NCI-H526 treated with DMSO at 0.1 percent for 48 hours (cell line): ENCODE data around the gene SHC2.
"Not testable (repeated sequence)": the region's sequence is repeated elsewhere in the genome, so short reads cannot be mapped to it uniquely, and the experiment has no call there.

Experiments used
- DNase-seq: peaks from one replicate; lab custom pipeline; 2025; lab: John Stamatoyannopoulos, UW

SHC2 gene

DNA sequence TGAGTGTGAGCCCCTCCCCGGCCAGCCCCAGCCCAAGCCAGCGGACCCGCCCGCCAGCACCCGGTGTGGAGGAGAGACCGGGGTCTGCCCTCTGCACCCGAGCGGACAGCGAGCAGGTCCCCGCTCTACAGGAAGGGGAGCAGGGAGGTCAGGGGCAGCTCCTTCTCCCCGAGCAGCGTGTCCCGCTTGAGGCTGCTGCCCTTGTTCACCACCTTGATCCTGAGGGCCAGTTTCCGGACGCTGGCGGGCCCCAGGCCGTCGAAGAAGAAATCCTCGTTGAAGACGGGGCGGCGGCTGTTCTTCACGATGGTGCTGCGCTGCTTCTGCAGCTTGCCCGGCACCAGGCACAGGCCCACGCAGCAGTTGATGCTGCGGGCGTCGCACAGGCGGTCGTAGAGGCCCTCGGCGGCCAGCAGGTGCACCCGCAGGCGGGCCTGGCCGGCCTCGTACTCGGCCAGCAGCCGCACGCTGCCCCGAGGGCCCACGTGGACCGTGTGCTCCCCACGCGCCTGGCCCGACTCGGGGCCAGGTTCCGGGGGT, 53.8 kb downstream of the SHC2 start:
- no peak for DNase-seq

DNA sequence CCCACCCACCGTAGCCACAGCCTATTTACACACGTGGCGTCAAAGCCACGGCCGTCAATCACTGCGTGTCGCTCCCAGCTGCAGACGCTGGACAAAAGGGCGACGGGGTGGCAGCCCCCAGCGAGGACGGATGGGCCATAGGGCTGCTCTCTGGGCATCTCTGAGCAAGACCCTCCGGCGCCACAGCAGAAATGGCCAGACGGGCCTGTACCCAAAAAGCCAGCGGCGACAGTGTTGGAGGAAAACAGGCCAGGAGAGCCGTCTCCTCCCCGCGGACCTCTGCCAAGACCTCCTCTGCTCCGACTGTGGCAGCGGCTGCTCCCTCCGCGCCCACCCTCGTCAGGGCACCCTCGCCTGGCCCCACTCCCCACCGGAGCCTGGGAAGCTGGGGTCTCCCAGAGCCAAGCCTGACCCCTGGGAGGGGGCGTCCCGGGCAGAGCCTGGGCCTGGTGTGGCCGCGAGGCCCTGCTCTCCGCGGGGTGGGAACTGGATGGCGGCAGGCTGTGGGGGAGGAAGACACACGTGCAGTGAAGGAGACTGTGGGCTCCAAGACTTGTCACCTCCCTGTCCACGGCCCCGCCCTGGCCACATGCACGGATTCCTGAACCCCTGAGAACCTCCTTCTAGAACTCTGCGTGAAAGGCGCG, 54.6 kb downstream of the SHC2 start:
- no peak for DNase-seq

DNA sequence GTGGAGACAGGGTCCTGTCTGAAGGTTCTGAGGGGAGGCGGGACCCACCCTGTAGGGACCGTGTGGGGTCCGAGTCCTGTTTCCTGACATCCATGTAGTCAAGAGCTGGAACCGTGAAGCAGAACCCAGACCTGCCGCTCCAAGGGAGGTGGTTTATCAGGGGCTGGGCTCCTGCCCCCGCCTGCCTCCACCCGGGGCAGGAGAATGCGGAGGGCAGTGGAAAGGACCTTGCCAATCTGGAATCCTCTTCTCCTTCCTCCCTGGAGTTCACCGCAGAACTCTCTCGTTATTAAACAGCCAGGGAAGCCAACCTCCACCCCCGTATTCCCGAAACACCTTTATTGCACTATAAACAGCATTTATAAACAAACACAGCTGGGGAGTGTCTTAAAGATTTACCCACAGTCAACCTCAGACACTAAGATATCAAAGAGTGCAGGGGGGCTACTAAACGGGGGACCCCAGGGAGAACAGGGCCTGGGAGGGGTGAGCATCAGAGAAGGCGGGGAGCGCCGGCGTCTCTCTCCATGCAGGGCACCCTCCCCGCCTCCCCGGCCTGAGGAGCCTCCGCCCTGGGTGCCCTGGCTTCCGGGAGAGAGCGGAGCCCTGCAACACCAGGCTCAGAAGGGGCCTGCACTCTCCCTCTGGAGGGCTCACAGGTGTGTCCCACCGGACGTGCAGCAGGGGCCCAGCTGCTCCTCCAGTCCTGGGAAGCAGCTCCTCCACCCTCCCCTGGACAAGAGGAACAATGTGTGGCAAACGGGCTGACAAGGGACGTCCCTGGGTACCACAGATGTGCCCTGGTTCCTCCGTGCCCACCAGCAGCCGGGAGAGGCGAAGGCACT, 55.5 kb downstream of the SHC2 start:
- no peak for DNase-seq

DNA sequence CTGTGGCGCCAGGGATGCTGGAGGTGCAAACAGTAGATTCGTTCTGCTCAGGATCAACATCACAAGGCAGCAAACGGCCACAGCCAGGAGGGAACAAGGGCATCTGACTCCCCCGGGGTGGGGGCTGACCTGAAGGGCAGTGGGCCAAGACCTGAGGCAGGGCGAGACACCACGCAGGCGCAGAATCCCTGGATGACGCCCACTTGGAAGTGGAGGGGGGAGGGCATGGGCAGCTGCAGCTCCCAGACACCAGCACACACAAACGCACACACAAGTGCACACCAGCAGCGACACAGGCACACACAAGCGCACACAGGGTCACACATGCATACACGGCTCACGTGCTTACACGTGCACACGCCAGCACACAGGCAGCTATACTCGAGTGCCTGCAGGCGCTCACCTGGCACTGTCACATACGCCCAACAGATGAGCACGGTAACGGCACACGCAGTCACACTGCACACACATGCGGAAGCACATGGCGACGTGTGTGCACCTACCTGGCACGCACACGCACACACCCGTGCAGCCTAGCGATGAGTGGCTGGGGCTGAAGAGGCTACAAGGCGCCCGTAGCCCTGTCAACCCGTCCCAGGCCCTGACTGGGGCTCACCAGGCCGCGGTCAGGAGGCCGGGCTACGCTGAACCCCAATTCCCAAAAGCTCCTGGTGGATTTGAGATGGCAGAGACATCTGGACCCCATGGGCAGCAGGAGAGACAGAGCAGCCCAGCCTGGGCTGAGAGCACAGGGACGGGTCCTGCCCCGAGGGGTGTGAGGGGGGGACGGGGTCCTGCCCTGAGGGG, 57.4 kb downstream of the SHC2 start:
- DNase-seq, result peak; percentile 59

DNA sequence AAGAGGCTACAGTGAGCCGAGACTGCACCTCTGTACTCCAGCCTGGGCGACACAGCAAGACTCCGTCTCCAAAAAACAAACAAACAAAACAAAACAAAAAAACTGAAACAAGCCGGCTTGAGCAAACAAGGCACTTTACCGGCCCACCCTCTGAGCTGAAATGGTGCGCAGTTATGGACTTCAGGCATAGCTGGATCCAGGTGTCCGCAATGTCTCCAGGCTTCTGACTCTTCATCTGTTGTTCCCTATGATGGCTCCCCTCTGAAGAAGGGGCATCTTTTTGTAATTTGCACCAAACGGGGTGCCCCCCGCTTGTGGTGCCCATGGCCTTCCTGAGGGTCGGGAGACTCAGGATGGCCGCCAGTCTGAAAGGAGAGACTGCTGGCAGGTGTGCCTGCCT, 58.0 kb downstream of the SHC2 start:
- no peak for DNase-seq

DNA sequence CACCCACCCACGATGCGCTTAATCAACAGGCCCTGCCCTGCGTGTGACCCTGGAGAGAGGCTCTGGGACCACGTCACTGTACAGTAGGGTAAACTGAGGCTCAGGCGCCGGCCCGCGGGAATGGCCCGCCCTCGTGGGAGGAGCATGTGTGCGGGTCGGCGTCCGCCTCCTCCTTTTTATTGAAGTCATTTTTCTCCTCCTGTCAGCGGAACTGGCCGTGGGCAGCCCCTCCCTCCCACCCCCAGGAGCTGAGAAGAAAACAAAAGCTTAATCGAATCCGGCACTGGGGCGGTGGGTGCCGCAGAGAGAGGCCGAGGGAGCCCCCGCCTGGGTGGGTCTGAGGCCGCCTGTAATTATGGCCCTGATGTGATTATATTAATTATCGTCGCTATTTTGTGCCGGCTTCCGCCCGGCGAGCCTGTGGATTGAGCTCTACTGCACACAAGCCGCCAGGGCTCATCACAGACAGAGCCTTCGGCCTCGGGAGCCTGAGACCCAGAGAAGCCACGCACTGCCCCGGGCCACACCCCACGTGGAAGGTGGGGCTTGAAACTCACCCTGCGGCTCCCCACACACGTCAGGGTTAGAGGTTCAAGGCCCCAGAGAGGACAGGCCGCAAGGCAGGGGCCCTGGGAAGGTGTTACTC, 58.8 kb downstream of the SHC2 start:
- no peak for DNase-seq

DNA sequence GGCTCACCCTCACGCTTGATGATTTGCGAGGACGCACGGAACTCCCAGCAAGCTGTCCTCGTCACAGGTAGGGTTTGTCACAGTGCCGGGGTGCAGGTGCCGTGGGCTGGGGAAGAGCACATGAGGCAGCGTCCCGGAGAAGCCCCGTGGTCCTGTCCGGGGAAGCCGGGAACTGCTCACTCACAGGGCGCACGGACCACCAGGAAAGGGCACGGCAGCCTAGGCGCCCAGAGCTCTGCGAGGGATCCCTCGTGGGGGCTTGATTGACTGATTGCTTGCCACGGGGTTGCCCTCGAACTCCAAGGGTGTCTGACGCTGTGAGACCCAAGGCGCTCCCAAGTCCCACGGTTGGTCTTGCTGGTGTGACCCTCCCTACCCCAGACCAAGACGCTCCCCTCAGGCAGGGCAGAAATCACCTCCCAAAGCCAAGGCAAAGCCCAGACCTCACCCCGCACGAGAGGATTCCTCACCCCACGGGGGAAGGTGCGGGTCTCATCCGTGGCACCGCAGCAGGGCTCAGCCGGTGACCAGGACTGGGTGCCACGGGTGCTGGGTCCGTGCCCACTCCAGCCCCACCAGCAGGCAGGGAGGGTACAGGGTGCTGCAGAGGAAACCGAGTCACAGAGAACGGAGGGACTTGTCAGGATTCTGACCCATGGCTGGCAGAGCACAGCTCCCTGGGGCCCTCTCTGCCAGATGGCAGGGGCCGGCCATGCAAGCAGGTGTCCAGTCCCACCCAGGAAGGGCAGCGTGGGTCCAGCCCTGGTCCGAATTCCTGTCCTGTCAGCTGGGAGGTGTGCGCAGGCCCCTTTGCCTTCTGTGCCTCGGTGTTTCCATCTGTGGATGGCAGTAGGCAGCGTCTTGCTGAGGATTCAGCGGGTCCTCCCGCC, 59.6 kb downstream of the SHC2 start:
- no peak for DNase-seq

DNA sequence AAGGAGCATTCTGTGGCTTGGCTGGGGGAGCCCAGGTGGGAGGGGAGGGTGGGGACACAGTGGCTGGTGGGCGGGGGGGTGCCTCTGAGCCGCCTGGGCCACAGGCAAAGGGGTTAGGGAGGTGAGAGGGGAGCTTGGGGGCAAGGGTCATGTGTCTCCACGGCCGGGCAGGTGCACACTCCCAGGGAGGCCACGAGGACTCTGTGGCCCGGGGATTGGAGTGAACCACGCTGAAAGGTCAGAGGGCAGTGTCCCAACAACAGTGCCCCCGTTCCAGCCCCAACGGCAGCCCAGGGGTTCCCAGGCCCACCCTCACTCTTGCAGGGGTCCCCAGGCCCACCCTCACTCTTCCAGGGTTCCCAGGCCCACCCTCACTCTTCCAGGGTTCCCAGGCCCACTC, 61.5 kb downstream of the SHC2 start:
- DNase-seq, result no peak

DNA sequence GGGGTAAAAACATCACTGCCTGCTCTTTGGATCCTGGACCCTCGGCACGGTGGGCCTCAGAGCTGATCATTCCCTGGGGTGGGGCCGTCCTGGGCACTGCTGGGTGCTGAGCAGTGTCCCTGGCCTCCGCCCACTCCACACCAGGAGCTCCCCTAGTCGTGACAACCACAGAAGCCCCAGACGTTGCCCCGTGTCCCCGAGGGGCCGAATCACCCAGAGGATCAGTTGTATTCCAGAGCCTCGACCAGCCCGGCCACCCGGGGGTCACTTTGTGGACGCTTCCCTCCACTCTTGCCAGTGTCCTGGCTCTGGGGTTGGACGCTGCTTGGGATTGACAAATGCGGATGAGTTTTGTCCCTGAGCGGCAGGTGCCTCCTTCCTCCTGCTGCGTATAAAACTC, 62.1 kb downstream of the SHC2 start:
- no peak for DNase-seq

DNA sequence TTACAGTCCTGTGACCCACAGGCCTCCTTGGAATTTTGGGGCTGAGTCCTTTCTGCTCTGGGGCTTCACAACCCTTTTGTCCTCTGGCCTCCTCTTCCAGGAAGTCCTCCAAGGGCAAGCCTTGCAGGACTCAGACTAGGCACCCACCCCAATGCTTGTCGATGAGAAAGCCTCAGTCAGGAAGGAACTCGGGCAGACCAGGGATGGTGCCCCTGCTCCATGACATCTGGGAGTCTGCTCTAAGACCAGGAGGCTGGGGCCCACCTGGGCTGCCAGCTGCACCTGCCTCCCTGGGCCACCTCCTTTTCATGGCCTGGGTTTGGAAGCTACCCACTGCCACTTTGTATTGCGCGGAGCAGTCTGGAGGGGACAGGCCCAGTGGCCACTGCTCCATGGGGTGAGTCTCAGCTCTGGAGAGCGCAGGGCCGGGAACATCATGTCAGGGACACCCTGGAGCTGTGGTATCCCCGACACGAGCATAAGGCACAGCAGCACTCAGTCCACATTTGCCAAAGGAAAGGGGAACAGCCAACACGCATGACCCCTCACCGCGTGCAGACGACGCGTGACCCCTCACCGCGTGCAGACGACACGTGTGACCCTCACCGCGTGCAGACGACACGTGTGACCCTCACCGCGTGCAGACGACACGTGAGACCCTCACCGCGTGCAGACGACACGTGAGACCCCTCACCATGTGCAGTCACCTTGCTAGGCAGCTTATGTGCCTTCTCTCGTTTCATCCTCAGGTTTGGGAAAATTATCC, 62.7 kb downstream of the SHC2 start:
- no peak for DNase-seq

DNA sequence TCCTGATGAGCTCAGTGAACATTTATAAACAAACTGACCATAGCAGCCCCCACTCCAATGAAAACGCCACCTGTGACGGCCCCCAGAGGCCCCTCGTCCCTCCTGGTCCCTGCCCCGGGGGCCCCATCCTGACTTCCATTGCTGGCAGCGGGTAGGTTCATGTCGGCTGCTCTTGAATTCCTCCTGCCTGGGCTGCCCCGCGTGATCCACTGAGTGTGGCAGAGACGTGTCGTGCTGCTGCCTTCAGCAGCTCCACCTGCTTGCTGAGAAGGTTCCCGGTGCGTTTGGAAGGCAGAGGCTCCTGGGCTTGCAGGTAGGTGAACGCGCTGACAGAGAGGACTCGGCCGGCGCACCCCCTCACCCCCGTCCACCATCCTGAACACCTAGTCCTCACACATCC, 63.5 kb downstream of the SHC2 start:
- no peak for DNase-seq

DNA sequence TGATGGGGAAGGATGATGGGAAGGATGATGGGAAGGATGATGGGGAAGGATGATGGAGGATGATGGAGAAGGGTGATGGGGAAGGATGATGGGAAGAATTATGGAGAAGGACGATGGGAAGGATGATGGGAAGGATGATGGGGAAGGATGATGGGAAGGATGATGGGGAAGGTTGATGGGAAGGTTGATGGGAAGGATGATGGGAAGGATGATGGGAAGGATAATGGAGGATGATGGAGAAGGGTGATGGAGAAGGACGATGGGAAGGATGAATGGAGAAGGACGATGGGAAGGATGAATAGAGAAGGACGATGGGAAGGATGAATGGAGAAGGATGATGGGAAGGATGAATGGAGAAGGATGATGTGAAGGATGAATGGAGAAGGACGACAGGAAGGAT, 65.4 kb downstream of the SHC2 start:
- no peak for DNase-seq

DNA sequence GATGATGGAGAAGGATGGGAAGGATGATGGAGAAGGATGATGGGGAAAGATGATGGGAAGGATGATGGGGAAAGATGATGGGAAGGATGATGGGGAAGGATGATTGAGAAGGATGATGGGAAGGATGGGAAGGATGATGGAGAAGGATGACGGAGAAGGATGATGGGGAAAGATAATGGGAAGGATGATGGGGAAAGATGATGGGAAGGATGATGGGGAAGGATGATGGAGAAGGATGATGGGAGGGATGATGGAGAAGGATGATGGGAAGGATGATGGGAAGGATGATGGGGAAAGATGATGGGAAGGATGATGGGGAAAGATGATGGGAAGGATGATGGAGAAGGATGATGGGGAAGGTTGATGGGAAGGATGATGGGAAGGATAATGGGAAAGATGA, 66.0 kb downstream of the SHC2 start:
- not testable (repeated sequence) for DNase-seq

DNA sequence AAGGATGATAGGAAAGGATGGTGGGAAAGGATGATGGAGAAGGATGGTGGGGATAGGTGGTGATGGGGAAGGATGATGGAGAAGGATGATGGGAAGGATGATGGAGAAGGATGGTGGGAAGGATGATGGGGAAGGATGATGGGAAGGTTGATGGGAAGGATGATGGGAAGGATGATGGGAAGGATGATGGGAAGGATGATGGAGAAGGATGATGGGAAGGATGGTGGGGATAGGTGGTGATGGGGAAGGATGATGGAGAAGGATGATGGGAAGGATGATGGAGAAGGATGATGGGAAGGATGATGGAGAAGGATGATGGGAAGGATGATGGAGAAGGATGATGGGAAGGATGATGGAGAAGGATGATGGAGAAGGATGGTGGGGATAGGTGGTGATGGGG, 67.3 kb downstream of the SHC2 start:
- DNase-seq, result not testable (repeated sequence)

DNA sequence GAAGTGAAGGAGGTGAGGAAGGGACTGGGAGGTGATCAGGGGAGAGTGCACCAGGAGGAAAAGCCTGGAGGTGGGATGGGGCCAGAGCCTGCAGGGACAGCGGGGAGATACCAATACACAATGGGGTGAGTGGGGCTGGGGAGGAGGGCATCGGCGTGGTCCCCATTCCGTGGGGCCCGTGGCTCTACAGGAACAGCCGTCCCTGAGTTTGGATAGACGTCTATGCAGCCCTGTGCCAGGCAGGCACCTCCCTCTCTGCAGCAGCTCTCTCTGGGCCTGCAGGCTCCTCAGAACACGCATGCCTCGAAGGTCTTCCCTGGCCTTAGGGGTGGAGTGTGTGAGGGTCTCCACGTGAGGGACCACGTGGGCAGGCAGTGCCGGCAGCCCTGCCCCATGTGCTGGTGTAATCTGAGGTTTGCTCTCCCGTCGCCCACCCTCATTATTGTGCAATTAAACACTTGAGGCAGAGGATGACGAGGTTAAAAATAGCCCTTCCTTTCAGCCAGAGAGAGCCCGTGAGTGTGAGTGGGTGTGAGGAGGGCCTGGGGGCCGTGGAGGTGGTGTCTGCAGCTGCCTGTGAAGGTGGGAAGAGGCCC, 68.4 kb downstream of the SHC2 start:
- no peak for DNase-seq

DNA sequence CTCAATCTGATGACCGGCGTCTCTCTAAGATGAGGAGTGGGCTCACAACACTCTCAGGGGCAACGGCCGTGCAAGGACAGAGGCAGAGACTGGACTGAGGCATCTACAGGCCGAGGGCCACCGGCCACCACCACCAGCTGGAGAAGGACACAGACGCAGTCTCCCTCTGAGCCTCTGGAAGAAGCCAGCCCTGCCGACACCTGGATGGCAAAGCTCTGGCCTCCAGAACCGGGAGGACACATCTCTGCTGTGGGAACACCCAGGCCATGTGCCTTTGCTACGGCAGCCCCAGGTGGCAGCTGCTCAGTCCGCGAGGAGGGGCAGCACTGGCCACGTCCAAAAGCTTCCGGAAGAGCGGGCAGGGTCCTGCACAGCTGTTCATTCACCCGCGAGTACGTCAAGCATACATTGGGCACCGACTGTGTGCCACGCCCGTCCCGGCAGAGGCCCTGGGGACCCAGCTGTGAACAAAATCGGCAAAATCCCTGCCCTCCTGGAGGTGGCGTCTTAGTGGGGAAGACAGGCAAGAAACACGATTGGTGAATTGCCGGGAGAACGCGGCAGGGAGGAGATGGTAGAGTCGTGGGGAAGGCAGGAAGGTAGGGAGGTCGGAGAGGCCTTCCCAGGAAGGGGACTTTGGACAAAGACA, 69.0 kb downstream of the SHC2 start:
- DNase-seq, result no peak

DNA sequence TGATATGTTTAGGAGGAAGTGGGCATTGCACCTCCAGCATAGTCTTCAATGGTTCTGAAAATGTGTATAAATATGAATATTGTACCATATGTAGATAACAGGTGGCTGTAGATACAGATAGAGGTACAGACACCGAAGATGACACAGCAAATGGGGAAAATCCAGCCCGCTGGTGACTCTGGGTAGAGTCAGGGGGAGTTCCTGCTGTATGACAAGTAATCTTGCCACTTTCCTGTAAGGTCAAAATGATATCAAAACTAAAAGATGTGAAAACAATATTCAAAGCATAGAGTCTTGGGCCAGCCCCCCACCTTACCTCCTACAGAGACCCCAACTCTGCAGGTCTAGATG, 69.7 kb downstream of the SHC2 start:
- no peak for DNase-seq

DNA sequence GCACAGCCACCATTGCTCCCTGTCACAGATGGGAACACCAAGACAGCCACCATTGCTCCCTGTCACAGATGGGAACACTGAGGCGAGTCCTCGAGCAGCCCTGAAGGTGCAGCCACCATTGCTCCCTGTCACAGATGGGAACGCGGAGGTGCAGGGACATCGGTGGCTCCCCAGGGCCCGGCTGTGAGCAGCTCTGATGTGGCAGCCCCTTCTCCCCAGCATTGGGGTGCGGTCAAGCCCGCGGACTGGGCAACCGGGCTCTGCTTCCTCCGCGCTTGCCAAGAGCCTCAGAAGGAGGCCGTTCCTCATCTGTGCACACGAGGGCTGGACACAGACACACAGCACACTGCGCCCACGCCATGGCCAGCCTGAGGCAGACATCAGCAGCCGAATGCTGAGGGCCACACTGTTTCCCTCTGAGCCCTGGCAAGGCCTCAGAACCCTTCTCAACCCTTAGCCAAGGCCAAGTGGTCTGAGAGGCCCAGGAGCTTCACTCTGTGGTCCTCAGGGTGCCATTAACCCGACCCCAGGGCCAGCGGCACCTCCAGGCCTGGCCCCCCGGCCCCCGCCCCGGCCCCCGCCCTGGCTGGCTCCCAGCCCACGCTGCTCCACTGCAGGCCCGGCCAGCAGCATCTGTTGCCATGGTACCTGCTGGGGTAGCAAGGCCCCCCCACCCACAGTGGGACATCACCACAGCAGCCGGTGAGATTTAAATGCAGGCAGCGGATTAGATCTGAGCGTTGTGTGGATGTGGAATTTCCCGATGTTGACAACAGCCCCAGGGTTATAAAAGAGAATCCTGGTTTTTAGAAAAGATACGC, 70.2 kb downstream of the SHC2 start:
- DNase-seq, result no peak

DNA sequence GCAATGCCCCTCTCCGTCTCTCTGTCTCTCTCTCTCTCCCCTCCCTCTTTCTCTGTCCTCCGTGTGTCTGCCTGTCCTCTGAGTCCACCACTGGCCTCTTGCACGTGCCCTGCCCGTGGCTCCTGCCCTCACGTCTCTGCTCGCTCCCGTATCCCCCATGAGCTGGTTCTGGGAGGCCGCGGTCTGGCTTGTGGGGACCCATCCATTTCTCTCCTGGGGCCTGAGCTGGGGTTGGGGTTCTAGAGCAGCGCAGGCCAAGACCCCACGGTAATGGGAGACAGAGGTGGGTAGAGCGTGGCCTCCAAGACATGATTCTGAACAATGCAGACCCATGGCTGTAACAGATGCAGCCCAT, 70.9 kb downstream of the SHC2 start:
- no peak for DNase-seq
